BJ (cell line): ENCODE measurements around the gene SOX12. TPM values are rescaled to one million over a fixed set of nuclear protein-coding genes. Genes with fewer than 3 reads are reported as not detected.
"Not testable (repeated sequence)": the region's sequence is repeated elsewhere in the genome, so short reads cannot be mapped to it uniquely, and the experiment has no call there.

Source experiments
- CTCF ChIA-PET: fragments of 350-600 bp; formaldehyde crosslinking; extraction: SDS; loops from one replicate; lab custom pipeline; 2021; ENCODE audit warnings: antibody characterized with exemption, inconsistent platforms; lab: Yijun Ruan, JAX
- POLR2A ChIA-PET: fragments of 300-600 bp; sonication (Branson Sonifier 250); formaldehyde crosslinking; extraction: SDS; loops from one replicate; lab custom pipeline; 2021; ENCODE audit warnings: antibody characterized with exemption; lab: Charles Lee
- DNase-seq: peaks from one replicate; pipeline ENCODE4 v3.0.0-alpha.2; 2011; ENCODE audit warnings: low read depth
- H3K27me3 ChIP-seq: 2 replicates; pipeline ENCODE4 v1.6.0; 2011; ENCODE audit warnings: low read length; ENCODE audit not compliant: control insufficient read depth, insufficient read depth
- H3K36me3 ChIP-seq: 2 replicates; pipeline ENCODE4 v1.5.1; 2011; ENCODE audit warnings: low read length; ENCODE audit not compliant: control insufficient read depth, insufficient read depth
- H3K4me3 ChIP-seq: 2 replicates; pipeline ENCODE4 v1.5.1; 2011; ENCODE audit warnings: low read depth, mild to moderate bottlenecking, control low read depth, low read length
- polyA plus RNA-seq: library from polyadenylated mRNA; depleted of rRNA; stranded (reverse); fragments of >200 nt; gene quantifications from 2 replicates; pipeline ENCODE4 v1.2.3, GENCODE V29; 2011
- TF ChIP-seq, protein P1 (sequence below): IDR thresholded peaks from 2 replicates; pipeline ENCODE4 v1.5.1; 2011; ENCODE audit warnings: low read depth, mild to moderate bottlenecking, control low read depth, inconsistent platforms, low read length, moderate library complexity; ENCODE audit not compliant: insufficient read depth

The SOX12 gene
- polyA plus RNA-seq, 1 experiment = 3.6 TPM

- peak overlapping the region; percentile 87 for H3K4me3 ChIP-seq
- ChIA-PET CTCF (interaction anchor here (0.6 to 2.8 kb wide), 4 partner anchors 8 to 181 kb away, joined by 3 to 24 read pairs (median 4); no protein-coding TSS in a partner anchor), POLR2A (no interaction called here)
- peaks cover 9% of the 10 kb centered on the region for H3K36me3 ChIP-seq
- no peaks in the 10 kb centered on the region for H3K27me3 ChIP-seq
- DNase-seq = no peak
- TF ChIP-seq, protein P1, sequence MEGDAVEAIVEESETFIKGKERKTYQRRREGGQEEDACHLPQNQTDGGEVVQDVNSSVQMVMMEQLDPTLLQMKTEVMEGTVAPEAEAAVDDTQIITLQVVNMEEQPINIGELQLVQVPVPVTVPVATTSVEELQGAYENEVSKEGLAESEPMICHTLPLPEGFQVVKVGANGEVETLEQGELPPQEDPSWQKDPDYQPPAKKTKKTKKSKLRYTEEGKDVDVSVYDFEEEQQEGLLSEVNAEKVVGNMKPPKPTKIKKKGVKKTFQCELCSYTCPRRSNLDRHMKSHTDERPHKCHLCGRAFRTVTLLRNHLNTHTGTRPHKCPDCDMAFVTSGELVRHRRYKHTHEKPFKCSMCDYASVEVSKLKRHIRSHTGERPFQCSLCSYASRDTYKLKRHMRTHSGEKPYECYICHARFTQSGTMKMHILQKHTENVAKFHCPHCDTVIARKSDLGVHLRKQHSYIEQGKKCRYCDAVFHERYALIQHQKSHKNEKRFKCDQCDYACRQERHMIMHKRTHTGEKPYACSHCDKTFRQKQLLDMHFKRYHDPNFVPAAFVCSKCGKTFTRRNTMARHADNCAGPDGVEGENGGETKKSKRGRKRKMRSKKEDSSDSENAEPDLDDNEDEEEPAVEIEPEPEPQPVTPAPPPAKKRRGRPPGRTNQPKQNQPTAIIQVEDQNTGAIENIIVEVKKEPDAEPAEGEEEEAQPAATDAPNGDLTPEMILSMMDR = no peak
These were observed 22.5 kb downstream of the SOX12 start for GRCh38 chr20:347640-348484.

GRCh38 chr20:348972-349841 lies 23.9 kb downstream of the SOX12 start:
- Histone ChIP-seq H3K4me3 (no peak overlapping the region), H3K36me3 (peaks cover 15% of the 10 kb centered on the region), H3K27me3 (no peaks in the 10 kb centered on the region)
- POLR2A ChIA-PET = no interaction called here
- DNase-seq = no peak
- TF ChIP-seq, protein P1 = no peak
- CTCF ChIA-PET = interaction anchor here (1.3 kb wide), 1 partner anchor 53 kb away, joined by 4 read pairs; no protein-coding TSS in a partner anchor

DNA sequence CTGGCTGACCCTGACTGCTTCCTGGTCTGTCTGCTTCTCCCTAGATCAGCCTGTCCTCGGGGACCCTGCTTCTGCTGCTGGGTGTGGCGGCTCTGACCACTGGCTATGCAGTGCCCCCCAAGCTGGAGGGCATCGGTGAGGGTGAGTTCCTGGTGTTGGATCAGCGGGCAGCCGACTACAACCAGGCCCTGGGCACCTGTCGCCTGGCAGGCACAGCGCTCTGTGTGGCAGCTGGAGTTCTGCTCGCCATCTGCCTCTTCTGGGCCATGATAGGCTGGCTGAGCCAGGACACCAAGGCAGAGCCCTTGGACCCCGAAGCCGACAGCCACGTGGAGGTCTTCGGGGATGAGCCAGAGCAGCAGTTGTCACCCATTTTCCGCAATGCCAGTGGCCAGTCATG lies 27.8 kb downstream of the SOX12 start:
- H3K27me3 ChIP-seq = no peaks in the 10 kb centered on the region

GRCh38 chr20:354298-354977 lies 29.1 kb downstream of the SOX12 start:
- CTCF ChIA-PET = interaction anchor here (0.6 to 6.9 kb wide), 33 partner anchors 8 to 385 kb away, joined by 3 to 43 read pairs (median 5); partner anchors contain the start of genes TBC1D20 and TRIB3
- Histone ChIP-seq H3K27me3 (no peaks in the 10 kb centered on the region), H3K4me3 (no peak overlapping the region), H3K36me3 (peaks cover 10% of the 10 kb centered on the region)
- TF ChIP-seq, protein P1 = peak; percentile 93
- DNase-seq = no peak
- POLR2A ChIA-PET = no interaction called here

More for the DNA sequence above, 27.8 kb downstream of the SOX12 start:
- H3K36me3 ChIP-seq = peaks cover 13% of the 10 kb centered on the region
- TF ChIP-seq, protein P1 = no peak
- ChIA-PET POLR2A (no interaction called here), CTCF (interaction anchor here (0.8 to 6.9 kb wide), 12 partner anchors 9 to 292 kb away, joined by 3 to 43 read pairs (median 9); partner anchors contain the start of gene TRIB3)
- no peak overlapping the region for H3K4me3 ChIP-seq
- no peak for DNase-seq

GRCh38 chr20:356154-356553 lies 30.8 kb downstream of the SOX12 start:
- H3K27me3 ChIP-seq, DNase-seq, POLR2A ChIA-PET, H3K4me3 ChIP-seq, H3K36me3 ChIP-seq: not testable (repeated sequence)
- CTCF ChIA-PET = interaction anchor here (0.6 to 6.9 kb wide), 6 partner anchors 9 to 122 kb away, joined by 3 to 43 read pairs (median 7); no protein-coding TSS in a partner anchor
